NCI-H345 treated with DMSO at 0.1 percent for 48 hours (cell line): ENCODE results near the gene CDKN3.
A peak's percentile ranks its signal among the peaks of the same experiment; 100 is the strongest.
"Not testable (repeated sequence)": the region's sequence is repeated elsewhere in the genome, so short reads cannot be mapped to it uniquely, and the experiment has no call there.

Source experiments
- DNase-seq: peaks from one replicate; lab custom pipeline; 2025; ENCODE audit not compliant: unreplicated experiment; lab: John Stamatoyannopoulos, UW

CDKN3 gene

GRCh38 chr14:54420478-54421142 is 23.8 kb downstream of the CDKN3 start:
- no peak for DNase-seq

- no peak for DNase-seq
Observed at GRCh38 chr14:54423991-54424390, 27.2 kb downstream of the CDKN3 start.

- no peak for DNase-seq
Observed at GRCh38 chr14:54424479-54424901, 27.7 kb downstream of the CDKN3 start.

- no peak for DNase-seq
Observed at GRCh38 chr14:54425068-54425467, 28.3 kb downstream of the CDKN3 start.

GRCh38 chr14:54425537-54426274 is 28.9 kb downstream of the CDKN3 start:
- DNase-seq: no peak

- DNase-seq: no peak
Observed at GRCh38 chr14:54427871-54428270, 31.1 kb downstream of the CDKN3 start.

GRCh38 chr14:54428527-54428926 is 31.7 kb downstream of the CDKN3 start:
- no peak for DNase-seq

- no peak for DNase-seq
Observed at GRCh38 chr14:54435500-54435981, 38.7 kb downstream of the CDKN3 start.

GRCh38 chr14:54437954-54438353 is 41.1 kb downstream of the CDKN3 start:
- DNase-seq: not testable (repeated sequence)

- DNase-seq: no peak
Observed at GRCh38 chr14:54438703-54439102, 41.9 kb downstream of the CDKN3 start.

GRCh38 chr14:54440037-54440436 is 43.2 kb downstream of the CDKN3 start:
- no peak for DNase-seq

GRCh38 chr14:54440476-54440872 is 43.7 kb downstream of the CDKN3 start:
- DNase-seq: no peak

- peak; percentile 79 for DNase-seq
Observed at GRCh38 chr14:54440873-54441868, 44.4 kb downstream of the CDKN3 start, which contains the start of gene CNIH1. CNIH1 (minus strand) TSS chr14:54441374; CDS start chr14:54441327, 47 bp downstream.

GRCh38 chr14:54442961-54443360 is 46.2 kb downstream of the CDKN3 start:
- DNase-seq: not testable (repeated sequence)

GRCh38 chr14:54443981-54444380 is 47.2 kb downstream of the CDKN3 start:
- no peak for DNase-seq

GRCh38 chr14:54444681-54445080 is 47.9 kb downstream of the CDKN3 start:
- DNase-seq: no peak

- DNase-seq: peak; percentile 88
Observed at GRCh38 chr14:54446161-54446693, 49.4 kb downstream of the CDKN3 start.

- no peak for DNase-seq
Observed at GRCh38 chr14:54447231-54447692, 50.5 kb downstream of the CDKN3 start.

- DNase-seq: no peak
Observed at GRCh38 chr14:54450535-54450934, 53.7 kb downstream of the CDKN3 start.

- no peak for DNase-seq
Observed at GRCh38 chr14:54451121-54451601, 54.4 kb downstream of the CDKN3 start.
